H1 (cell line): ENCODE measurements around the gene OTOS. TPM values are rescaled to one million over a fixed set of nuclear protein-coding genes. Genes with fewer than 3 reads are reported as not detected.

Experiments
- CTCF ChIA-PET: fragments of 300-600 bp; sonication (Branson Sonifier 250); formaldehyde crosslinking; loops from one replicate; lab custom pipeline; 2021; ENCODE audit not compliant: partially characterized antibody; lab: Charles Lee
- POLR2A ChIA-PET: fragments of 300-600 bp; sonication (Branson Sonifier 250); formaldehyde crosslinking; loops from one replicate; lab custom pipeline; 2021; ENCODE audit warnings: inconsistent platforms; ENCODE audit not compliant: partially characterized antibody; lab: Charles Lee
- DNase-seq, 2 experiments: peaks; one replicate each; pipeline versions ENCODE4 v3.0.0 to v3.0.0-alpha.2; 2010 to 2022; ENCODE audit warnings: low spot score in 2 of 2, low read depth in 1 of 2, mixed read lengths in 1 of 2
- FAIRE-seq: peaks from 2 replicates; lab custom pipeline; 2011; peaks lifted over from hg19 to GRCh38; lab: Jason Lieb, UNC
- H2AFZ ChIP-seq: 2 replicates; pipeline ENCODE4 v1.8.1; 2012; ENCODE audit warnings: low read length, inconsistent platforms
- H2AK5ac ChIP-seq: 2 replicates; pipeline ENCODE4 v1.6.1; 2013; ENCODE audit warnings: low read depth, low read length
- H2BK120ac ChIP-seq: replicated peaks from 2 replicates; pipeline ENCODE3; 2013; ENCODE audit warnings: low read depth, low read length, inconsistent platforms
- H2BK12ac ChIP-seq: 2 replicates; pipeline ENCODE4 v1.6.1; 2013; ENCODE audit warnings: low read depth, low read length
- H2BK15ac ChIP-seq: 2 replicates; pipeline ENCODE4 v1.6.1; 2013; ENCODE audit warnings: low read length
- H2BK20ac ChIP-seq: 2 replicates; pipeline ENCODE4 v1.6.1; 2013; ENCODE audit warnings: low read length
- H2BK5ac ChIP-seq: 2 replicates; pipeline ENCODE4 v1.6.1; 2013; ENCODE audit warnings: low read depth, low read length
- H3K14ac ChIP-seq: 2 replicates; pipeline ENCODE4 v1.6.1; 2013; ENCODE audit warnings: inconsistent platforms; ENCODE audit not compliant: insufficient read length
- H3K18ac ChIP-seq: 2 replicates; pipeline ENCODE4 v1.6.1; 2013; ENCODE audit warnings: low read length; ENCODE audit errors: extremely low read depth
- H3K23ac ChIP-seq: 2 replicates; pipeline ENCODE4 v1.6.1; 2013; ENCODE audit warnings: inconsistent platforms; ENCODE audit not compliant: insufficient read length
- H3K23me2 ChIP-seq: 2 replicates; pipeline ENCODE4 v1.6.1; 2013; ENCODE audit warnings: low read depth, low read length
- H3K27ac ChIP-seq: 2 replicates; pipeline ENCODE4 v1.6.1; 2011; ENCODE audit warnings: low read depth, low read length, inconsistent platforms
- H3K27me3 ChIP-seq, 4 experiments: replicated peaks in 1 of 4; 1 replicate in 1 of 4; 2 replicates in 3 of 4; pipeline versions ENCODE4 v1.6.1 to v1.8.1; 2011 to 2013; ENCODE audit warnings: low read length in 3 of 4, mild to moderate bottlenecking in 3 of 4, inconsistent platforms in 2 of 4, mixed read lengths in 2 of 4, moderate library complexity in 1 of 4; ENCODE audit not compliant: control insufficient read depth in 3 of 4, insufficient read depth in 3 of 4; ENCODE audit errors: extremely low read depth in 1 of 4
- H3K36me3 ChIP-seq, 4 experiments: 2 replicates each; pipeline versions ENCODE4 v1.6.1 to v1.8.1; 2011 to 2013; ENCODE audit warnings: mild to moderate bottlenecking in 4 of 4, low read length in 3 of 4, moderate library complexity in 2 of 4, control low read depth in 1 of 4, inconsistent platforms in 1 of 4; ENCODE audit not compliant: insufficient read depth in 4 of 4, control insufficient read depth in 2 of 4
- H3K4ac ChIP-seq: replicated peaks from 2 replicates; pipeline ENCODE3; 2013; ENCODE audit warnings: low read length, low read depth, mixed read lengths, inconsistent platforms; ENCODE audit not compliant: insufficient read length
- H3K4me1 ChIP-seq, 4 experiments: replicated peaks in 1 of 4; 1 replicate in 1 of 4; 2 replicates in 3 of 4; pipeline versions ENCODE4 v1.6.1 to v1.8.1; 2011 to 2013; ENCODE audit warnings: low read length in 3 of 4, inconsistent platforms in 2 of 4, mixed read lengths in 1 of 4; ENCODE audit not compliant: insufficient read depth in 4 of 4, control insufficient read depth in 3 of 4
- H3K4me2 ChIP-seq, 2 experiments: 2 replicates each; pipeline versions ENCODE4 v1.6.1 to v1.8.1; 2011 to 2013; ENCODE audit warnings: low read depth in 2 of 2, low read length in 2 of 2, control low read depth in 1 of 2, inconsistent platforms in 1 of 2, mild to moderate bottlenecking in 1 of 2; ENCODE audit not compliant: insufficient read depth in 1 of 2
- H3K4me3 ChIP-seq, 4 experiments: fragments of 200-600, 300-600 bp in 1 of 4; sonication (generic), shearing (Covaris generic), sonication (Bioruptor Twin) in 1 of 4; 2 replicates each; pipeline versions ENCODE4 v1.5.1 to v1.8.1; 2011 to 2016; ENCODE audit warnings: low read length in 4 of 4, low read depth in 3 of 4, control low read depth in 2 of 4, inconsistent platforms in 2 of 4, mild to moderate bottlenecking in 2 of 4, mixed read lengths in 1 of 4, moderate library complexity in 1 of 4; ENCODE audit not compliant: insufficient read depth in 2 of 4; ENCODE audit errors: extremely low read depth in 1 of 4
- H3K56ac ChIP-seq: replicated peaks from 2 replicates; pipeline ENCODE3; 2013; ENCODE audit warnings: low read depth, mild to moderate bottlenecking, mixed read lengths, low read length, inconsistent platforms; ENCODE audit not compliant: insufficient read length
- H3K79me1 ChIP-seq: 2 replicates; pipeline ENCODE4 v1.6.1; 2013; ENCODE audit warnings: low read depth, low read length, control low read depth
- H3K79me2 ChIP-seq, 2 experiments: 2 replicates each; pipeline versions ENCODE4 v1.6.1 to v1.8.1; 2012 to 2013; ENCODE audit warnings: low read length in 2 of 2, mild to moderate bottlenecking in 2 of 2, inconsistent platforms in 1 of 2; ENCODE audit not compliant: insufficient read depth in 2 of 2, control insufficient read depth in 1 of 2
- H3K9ac ChIP-seq, 4 experiments: replicated peaks in 1 of 4; 1 replicate in 1 of 4; 2 replicates in 3 of 4; pipeline versions ENCODE4 v1.6.1 to v1.8.1; 2011 to 2013; ENCODE audit warnings: low read depth in 3 of 4, low read length in 3 of 4, control low read depth in 2 of 4, mild to moderate bottlenecking in 2 of 4, moderate library complexity in 2 of 4, inconsistent platforms in 1 of 4; ENCODE audit errors: extremely low read depth in 1 of 4
- H3K9me3 ChIP-seq, 2 experiments: 2 replicates each; pipeline versions ENCODE4 v1.6.1 to v1.8.1; 2012 to 2013; ENCODE audit warnings: mild to moderate bottlenecking in 2 of 2, moderate library complexity in 2 of 2, control low read depth in 1 of 2, inconsistent platforms in 1 of 2, low read depth in 1 of 2, low read length in 1 of 2, mixed read lengths in 1 of 2; ENCODE audit not compliant: insufficient read depth in 2 of 2
- H4K20me1 ChIP-seq, 2 experiments: replicated peaks in 1 of 2; 2 replicates each; pipeline versions ENCODE3 to v1.8.1; 2011 to 2013; ENCODE audit warnings: inconsistent platforms in 2 of 2, low read length in 2 of 2, mild to moderate bottlenecking in 1 of 2; ENCODE audit not compliant: insufficient read depth in 2 of 2, control insufficient read depth in 1 of 2
- H4K5ac ChIP-seq: 2 replicates; pipeline ENCODE4 v1.6.1; 2013; ENCODE audit warnings: low read length, low read depth, mixed read lengths, inconsistent platforms; ENCODE audit not compliant: insufficient read length
- H4K8ac ChIP-seq: 2 replicates; pipeline ENCODE4 v1.8.0; 2013; ENCODE audit warnings: mild to moderate bottlenecking, moderate library complexity, low read length, inconsistent platforms; ENCODE audit not compliant: insufficient read depth; ENCODE audit errors: extremely low read depth
- H4K91ac ChIP-seq: replicated peaks from 2 replicates; pipeline ENCODE3; 2013; ENCODE audit warnings: low read length, mixed read lengths, inconsistent platforms; ENCODE audit not compliant: insufficient read length
- GABPA ChIP-seq: IDR thresholded peaks from 2 replicates; pipeline ENCODE4 v1.6.1; 2011; ENCODE audit warnings: mild to moderate bottlenecking, low read length, moderate library complexity, borderline replicate concordance; ENCODE audit not compliant: insufficient read depth
- MAFK ChIP-seq: IDR thresholded peaks from 2 replicates; pipeline ENCODE4 v1.6.1; 2012; ENCODE audit warnings: low read depth, mild to moderate bottlenecking, improper control_type of control experiment, low read length
- NRF1 ChIP-seq: IDR thresholded peaks from 2 replicates; pipeline ENCODE4 v1.6.1; 2011; ENCODE audit warnings: mild to moderate bottlenecking, low read depth, low read length, improper control_type of control experiment
- POLR2A ChIP-seq, 2 experiments: IDR thresholded peaks; 1 replicate in 1 of 2; 2 replicates in 1 of 2; pipeline ENCODE4 v1.6.1; 2011; ENCODE audit warnings: low read depth in 2 of 2, low read length in 2 of 2, mild to moderate bottlenecking in 2 of 2; ENCODE audit errors: control extremely low read depth in 1 of 2
- RBBP5 ChIP-seq: IDR thresholded peaks from 2 replicates; pipeline ENCODE4 v1.7.1; 2012; ENCODE audit warnings: low read depth, mild to moderate bottlenecking, inconsistent platforms, low read length, moderate library complexity, borderline replicate concordance
- SIN3A ChIP-seq, 2 experiments: IDR thresholded peaks in 1 of 2; conservative IDR thresholded peaks in 1 of 2; 2 replicates each; pipeline ENCODE4 v1.6.1; 2011 to 2012; ENCODE audit warnings: low read length in 2 of 2, improper control_type of control experiment in 1 of 2, low read depth in 1 of 2, mild to moderate bottlenecking in 1 of 2
- SP2 ChIP-seq: IDR thresholded peaks from 2 replicates; pipeline ENCODE4 v1.6.1; 2012; ENCODE audit warnings: mild to moderate bottlenecking, low read length, inconsistent platforms
- WGBS, 2 experiments: shearing (Covaris generic) in 1 of 2; methylation state at CpG; one replicate each; pipeline versions ENCODE4 v1.1.6 to v1.1.7; 2013 to 2015; ENCODE audit warnings: low lambda C conversion rate in 2 of 2, mixed read lengths in 2 of 2, inconsistent platforms in 1 of 2, low coverage in 1 of 2, missing lambda C conversion rate in 1 of 2; ENCODE audit not compliant: insufficient replicate concordance in 2 of 2, insufficient coverage in 1 of 2, insufficient read length in 1 of 2; ENCODE audit errors: extremely low coverage in 1 of 2, missing lambda C conversion rate in 1 of 2; 5-methylcytosine and 5-hydroxymethylcytosine counted together
- polyA plus RNA-seq, 7 experiments: library from polyadenylated mRNA; depleted of rRNA in 3 of 7; stranded (reverse) in 5 of 7; unstranded in 2 of 7; fragments of >200 nt in 5 of 7; fragments of 200-250 nt in 2 of 7; gene quantifications; 1 replicate in 5 of 7; 2 replicates in 1 of 7; 4 replicates in 1 of 7; pipeline versions ENCODE4 v1.2.1 to v1.2.3, GENCODE V29; 2011 to 2013; ENCODE audit warnings: missing spikeins in 2 of 7, mixed read lengths in 2 of 7
- total RNA-seq: library from RNA; stranded (reverse); fragmentation: NEBNext Ultra II Directional; extraction: Animal tissue kit (Norgen Biotek cat#: 25700); gene quantifications from 2 replicates; pipeline ENCODE4 v1.2.1, GENCODE V29; 2021
- TF ChIP-seq, protein P1 (sequence below): IDR thresholded peaks from 2 replicates; pipeline ENCODE4 v1.6.1; 2011; ENCODE audit warnings: low read depth, mild to moderate bottlenecking, low read length; ENCODE audit not compliant: insufficient read depth

Gene OTOS
- total and polyA plus RNA-seq, 2 of the 8 experiments (the other 6 are each of a cell fraction or from before 2014, with no cell fraction given): 0.17 TPM; not detected in 1

DNA sequence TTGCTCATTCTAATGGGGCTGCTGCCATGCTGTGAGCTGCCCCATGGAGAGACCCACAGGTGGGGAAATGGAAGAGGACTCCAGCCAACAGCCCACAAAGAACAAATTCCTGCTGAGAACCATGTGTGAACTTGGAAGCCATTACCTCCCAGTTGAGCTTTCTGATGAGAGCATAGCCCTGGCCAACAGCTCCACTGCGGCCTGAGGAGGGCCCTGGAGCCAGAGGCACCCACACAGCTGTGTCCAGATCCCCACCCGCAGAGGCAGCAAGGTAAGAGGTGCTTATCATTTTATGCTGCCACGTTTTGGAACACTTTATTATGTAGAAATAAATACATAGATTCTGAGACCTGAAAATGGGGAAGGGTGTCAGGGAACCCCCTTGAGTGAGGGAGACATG lies 44.2 kb upstream of the OTOS start:
- Histone ChIP-seq H3K4me3 (no peak overlapping the region), H4K91ac (no peak overlapping the region), H3K18ac (no peak overlapping the region), H3K79me1 (no peaks in the 10 kb centered on the region), H2BK120ac (no peak overlapping the region), H3K23ac (no peak overlapping the region), H3K4me2 (no peak overlapping the region), H2AFZ (no peak overlapping the region), H3K4ac (no peak overlapping the region), H3K36me3 (no peaks in the 10 kb centered on the region), H2BK15ac (no peak overlapping the region), H3K27ac (no peak overlapping the region), H2BK5ac (no peak overlapping the region), H3K9ac (no peak overlapping the region), H3K27me3 (0 out of 7 replicates have a peak, but pooled peaks cover 0 to 3% (median 0%) of the 10 kb centered on the region in 4 experiments), H4K20me1 (no peaks in the 10 kb centered on the region), H2BK12ac (no peak overlapping the region), H2BK20ac (no peak overlapping the region), H2AK5ac (no peak overlapping the region), H4K8ac (no peak overlapping the region), H3K4me1 (no peaks in the 10 kb centered on the region; a peak in 1 of 7 replicates), H4K5ac (no peak overlapping the region), H3K14ac (no peak overlapping the region), H3K79me2 (no peaks in the 10 kb centered on the region), H3K23me2 (no peaks in the 10 kb centered on the region), H3K9me3 (peaks cover 16 to 18% of the 10 kb centered on the region in 2 experiments; a peak in 3 of 4 replicates), H3K56ac (no peak overlapping the region)
- ChIA-PET POLR2A (no interaction called here), CTCF (no interaction called here)
- DNase-seq (no peak), FAIRE-seq (no peak)
- 60% methylated on average over 3 of the region's 3 CpGs; no CpG with 5 or more reads in 1 of the 2 experiments for WGBS, 2 experiments
- no peak for TF ChIP-seq GABPA
- no peak for TF ChIP-seq SIN3A (conservative IDR thresholded peaks at IDR 0.05 in 1 of 2, IDR thresholded peaks at IDR 0.05 in 1 of 2; ENCODE audit: low read depth in 1 of 2, low read length in 2 of 2)
- TF ChIP-seq, protein P1, sequence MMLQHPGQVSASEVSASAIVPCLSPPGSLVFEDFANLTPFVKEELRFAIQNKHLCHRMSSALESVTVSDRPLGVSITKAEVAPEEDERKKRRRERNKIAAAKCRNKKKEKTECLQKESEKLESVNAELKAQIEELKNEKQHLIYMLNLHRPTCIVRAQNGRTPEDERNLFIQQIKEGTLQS: no peak
- no peak for TF ChIP-seq NRF1
- no peak for TF ChIP-seq SP2
- TF ChIP-seq MAFK: no peak
- TF ChIP-seq POLR2A (IDR thresholded peaks at IDR 0.05; ENCODE audit: control extremely low read depth in 1 of 2, low read depth in 2 of 2, low read length in 2 of 2): no peak
- no peak for TF ChIP-seq RBBP5
